IMR-90 (cell line): ENCODE results near the gene TMX1. TPM values are rescaled to one million over a fixed set of nuclear protein-coding genes. Genes with fewer than 3 reads are reported as not detected.

Experiments used
- ATAC-seq: fragments of 200-7000 bp; cut with Tn5 transposase; 2 replicates; pipeline ENCODE4 v1.9.1; 2020; ENCODE audit warnings: low read depth, mild to moderate bottlenecking, moderate library complexity
- BruUV-seq: library from RNA; stranded (reverse); fragments of 400-500 nt; replicated peaks from 2 replicates; lab custom pipeline; 2021; lab: Mats Ljungman, UMichigan
- CTCF ChIA-PET: fragments of 300-600 bp; formaldehyde crosslinking; extraction: SDS; loops from one replicate; lab custom pipeline; 2021; ENCODE audit warnings: antibody characterized with exemption; lab: Yijun Ruan, JAX
- POLR2A ChIA-PET: fragments of 300-600 bp; sonication (Branson Sonifier 250); formaldehyde crosslinking; loops from one replicate; lab custom pipeline; 2022; ENCODE audit warnings: antibody characterized with exemption; ENCODE audit not compliant: unreplicated experiment; lab: Charles Lee
- DNase-seq: peaks from one replicate; pipeline ENCODE4 v3.0.0; 2013
- H2AFZ ChIP-seq: replicated peaks from 2 replicates; pipeline ENCODE3; 2013; ENCODE audit warnings: low read length, mild to moderate bottlenecking; ENCODE audit not compliant: poor library complexity
- H2AK5ac ChIP-seq: 2 replicates; pipeline ENCODE4 v1.6.1; 2013; ENCODE audit warnings: low read depth, low read length, inconsistent platforms
- H2AK9ac ChIP-seq: replicated peaks from 2 replicates; pipeline ENCODE3; 2013; ENCODE audit warnings: mild to moderate bottlenecking, low read depth, low read length, moderate library complexity; ENCODE audit not compliant: poor library complexity
- H2BK120ac ChIP-seq: 2 replicates; pipeline ENCODE4 v1.6.1; 2013; ENCODE audit warnings: low read depth, low read length, inconsistent platforms
- H2BK15ac ChIP-seq: 3 replicates; pipeline ENCODE4 v1.6.1; 2013; ENCODE audit warnings: low read depth, low read length, inconsistent platforms
- H2BK20ac ChIP-seq: 2 replicates; pipeline ENCODE4 v1.6.1; 2013; ENCODE audit warnings: low read depth, mild to moderate bottlenecking, inconsistent platforms, low read length, moderate library complexity
- H2BK5ac ChIP-seq: 2 replicates; pipeline ENCODE4 v1.6.1; 2013; ENCODE audit warnings: mild to moderate bottlenecking, low read depth, low read length, inconsistent platforms; ENCODE audit not compliant: poor library complexity, severe bottlenecking
- H3K14ac ChIP-seq: replicated peaks from 2 replicates; pipeline ENCODE4 v1.6.1; 2013; ENCODE audit warnings: low read depth, low read length, inconsistent platforms
- H3K18ac ChIP-seq: 2 replicates; pipeline ENCODE4 v1.6.1; 2013; ENCODE audit warnings: low read depth, low read length, control low read depth
- H3K23ac ChIP-seq: 2 replicates; pipeline ENCODE4 v1.6.1; 2013; ENCODE audit warnings: low read depth, low read length, inconsistent platforms
- H3K27ac ChIP-seq: 2 replicates; pipeline ENCODE4 v1.5.1; 2013; ENCODE audit warnings: mild to moderate bottlenecking, control low read depth, low read length; ENCODE audit not compliant: insufficient read depth
- H3K27me3 ChIP-seq: 2 replicates; pipeline ENCODE4 v1.6.1; 2013; ENCODE audit warnings: low read length; ENCODE audit not compliant: control insufficient read depth, insufficient read depth
- H3K36me3 ChIP-seq: 2 replicates; pipeline ENCODE4 v1.6.1; 2013; ENCODE audit warnings: low read length, mixed read lengths; ENCODE audit not compliant: control insufficient read depth, insufficient read depth
- H3K4ac ChIP-seq: 2 replicates; pipeline ENCODE4 v1.6.1; 2013; ENCODE audit warnings: low read depth, low read length, inconsistent platforms
- H3K4me1 ChIP-seq: 2 replicates; pipeline ENCODE4 v1.6.1; 2013; ENCODE audit warnings: low read length, mixed read lengths; ENCODE audit not compliant: control insufficient read depth, insufficient read depth
- H3K4me2 ChIP-seq: 2 replicates; pipeline ENCODE4 v1.6.1; 2013; ENCODE audit warnings: low read depth, mild to moderate bottlenecking, control low read depth, low read length, moderate library complexity
- H3K4me3 ChIP-seq: 2 replicates; pipeline ENCODE4 v1.5.1; 2013; ENCODE audit warnings: low read depth, mild to moderate bottlenecking, control low read depth, low read length, moderate library complexity; ENCODE audit not compliant: insufficient read depth
- H3K56ac ChIP-seq: 2 replicates; pipeline ENCODE4 v1.6.1; 2013; ENCODE audit warnings: low read length, inconsistent platforms; ENCODE audit not compliant: insufficient read depth; ENCODE audit errors: extremely low read depth
- H3K79me1 ChIP-seq, 2 experiments: 2 replicates each; pipeline ENCODE4 v1.6.1; 2013; ENCODE audit warnings: low read length in 2 of 2, inconsistent platforms in 1 of 2, low read depth in 1 of 2
- H3K9ac ChIP-seq: 2 replicates; pipeline ENCODE4 v1.6.1; 2013; ENCODE audit warnings: low read depth, low read length, control low read depth
- H3K9me1 ChIP-seq: 2 replicates; pipeline ENCODE4 v1.6.1; 2013; ENCODE audit warnings: low read length, inconsistent platforms; ENCODE audit not compliant: insufficient read depth
- H3K9me3 ChIP-seq: 2 replicates; pipeline ENCODE4 v1.6.1; 2013; ENCODE audit warnings: low read length; ENCODE audit not compliant: control insufficient read depth, insufficient read depth
- H4K20me1 ChIP-seq: 2 replicates; pipeline ENCODE4 v1.6.1; 2013; ENCODE audit warnings: low read length, inconsistent platforms; ENCODE audit not compliant: insufficient read depth
- H4K5ac ChIP-seq: 2 replicates; pipeline ENCODE4 v1.6.1; 2013; ENCODE audit warnings: mild to moderate bottlenecking, low read depth, low read length, control low read depth
- H4K8ac ChIP-seq, 2 experiments: 2 replicates each; pipeline ENCODE4 v1.6.1; 2013; ENCODE audit warnings: low read depth in 2 of 2, low read length in 2 of 2, control low read depth in 1 of 2, inconsistent platforms in 1 of 2
- H4K91ac ChIP-seq: 2 replicates; pipeline ENCODE4 v1.6.1; 2013; ENCODE audit warnings: low read depth, low read length, inconsistent platforms; ENCODE audit not compliant: insufficient read depth
- CEBPB ChIP-seq: IDR thresholded peaks from 2 replicates; pipeline ENCODE4 v1.6.1; 2012; ENCODE audit warnings: low read depth, low read length, improper control_type of control experiment
- ELK1 ChIP-seq: fragments of 150-350 bp; IDR thresholded peaks from 2 replicates; pipeline ENCODE4 v1.6.1; 2016; ENCODE audit warnings: low read depth, mild to moderate bottlenecking, low read length, moderate library complexity, borderline replicate concordance
- FOS ChIP-seq: fragments of 150-350 bp; IDR thresholded peaks from 2 replicates; pipeline ENCODE4 v1.6.1; 2016; ENCODE audit warnings: low read depth, low read length
- NFE2L2 ChIP-seq: fragments of 150-350 bp; IDR thresholded peaks from 2 replicates; pipeline ENCODE4 v1.6.1; 2016; ENCODE audit warnings: low read depth, mild to moderate bottlenecking, low read length
- POLR2A ChIP-seq: IDR thresholded peaks from 2 replicates; pipeline ENCODE4 v1.6.1; 2012; ENCODE audit warnings: mild to moderate bottlenecking, low read depth, low read length
- RAD21 ChIP-seq: IDR thresholded peaks from 2 replicates; pipeline ENCODE4 v1.6.1; 2012; ENCODE audit warnings: low read length, improper control_type of control experiment
- RCOR1 ChIP-seq: IDR thresholded peaks from 2 replicates; pipeline ENCODE4 v1.6.1; 2012; ENCODE audit warnings: mild to moderate bottlenecking, low read length, improper control_type of control experiment; ENCODE audit not compliant: insufficient replicate concordance
- RFX5 ChIP-seq: IDR thresholded peaks from 2 replicates; pipeline ENCODE4 v1.8.0; 2012; ENCODE audit warnings: low read depth, mild to moderate bottlenecking, low read length, moderate library complexity
- dilution Hi-C: fragments of 300-500 bp; cut with HindIII; formaldehyde crosslinking; loops from one replicate; pipeline ENCODE4 v1.14.3; 2018; ENCODE audit warnings: low sequenced_read_pairs; ENCODE audit not compliant: unreplicated experiment
- in situ Hi-C: fragments of 300-500 bp; cut with MboI; formaldehyde crosslinking; loops from 3 replicates; pipeline ENCODE4 v1.14.3; 2019; ENCODE audit warnings: low sequenced_read_pairs, inconsistent platforms, mixed read lengths
- intact Hi-C: fragments of 100-400 bp; cut with micrococcal nuclease; formaldehyde crosslinking; loops from 2 replicates; pipeline ENCODE4 v1.10.0; 2022
- polyA plus RNA-seq, 3 experiments: library from polyadenylated mRNA; depleted of rRNA; stranded (reverse); fragments of >200 nt; gene quantifications; 2 replicates each; pipeline ENCODE4 v1.2.3, GENCODE V29; 2012; ENCODE audit warnings: low replicate concordance in 1 of 3
- total RNA-seq: library from RNA; depleted of rRNA; stranded (reverse); fragments of >200 nt; gene quantifications from 2 replicates; pipeline ENCODE4 v1.2.3, GENCODE V29; 2012
- TF ChIP-seq, protein P1 (sequence below): conservative IDR thresholded peaks from 2 replicates; pipeline ENCODE4 v1.5.1; 2012; ENCODE audit warnings: mild to moderate bottlenecking, low read depth, low read length, improper control_type of control experiment

The TMX1 gene
- total and polyA plus RNA-seq, 2 of the 4 experiments (the other 2 are of a cell fraction), result 15.3 to 24.7 TPM

DNA sequence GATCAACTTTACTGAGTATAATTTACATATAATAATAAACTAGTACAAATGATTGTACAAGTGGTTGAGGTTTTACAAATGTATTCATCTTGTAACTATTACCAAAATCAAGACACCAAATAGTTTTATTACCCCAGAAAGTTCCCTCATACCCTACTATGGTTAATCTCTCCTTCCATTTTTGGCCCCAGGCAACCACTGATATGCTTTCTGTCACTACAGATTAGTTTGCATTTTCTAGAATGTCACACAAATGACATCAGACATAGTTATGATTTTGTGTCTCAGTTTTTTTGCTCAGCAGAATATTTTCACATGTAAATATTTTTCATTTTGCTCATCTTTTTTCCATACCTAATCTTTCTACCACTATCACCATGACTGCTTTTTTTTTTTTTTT lies 49.1 kb downstream of the TMX1 start:
- Histone ChIP-seq H3K9me3 (no peaks in the 10 kb centered on the region), H2BK20ac (no peak overlapping the region), H3K56ac (no peak overlapping the region), H3K9me1 (peaks cover 20% of the 10 kb centered on the region), H3K4me2 (no peak overlapping the region), H3K4me3 (no peak overlapping the region), H3K27me3 (no peaks in the 10 kb centered on the region), H3K14ac (no peak overlapping the region), H3K36me3 (no peaks in the 10 kb centered on the region), H4K8ac (no peak overlapping the region), H3K79me1 (0 out of 4 replicates have a peak, but pooled peaks cover 0 to 3% of the 10 kb centered on the region in 2 experiments), H2AFZ (no peak overlapping the region), H2AK9ac (no peak overlapping the region), H2BK5ac (no peak overlapping the region), H3K4ac (no peak overlapping the region), H4K91ac (no peak overlapping the region), H3K9ac (no peak overlapping the region), H2BK15ac (no peak overlapping the region), H4K20me1 (no peaks in the 10 kb centered on the region), H2BK120ac (no peak overlapping the region), H4K5ac (no peak overlapping the region), H3K18ac (no peak overlapping the region), H3K4me1 (peaks cover 12% of the 10 kb centered on the region), H2AK5ac (no peak overlapping the region), H3K23ac (no peak overlapping the region), H3K27ac (no peak overlapping the region)
- TF ChIP-seq CEBPB, result no peak
- no peak for TF ChIP-seq POLR2A
- TF ChIP-seq ELK1, result no peak
- TF ChIP-seq RCOR1, result no peak
- TF ChIP-seq RAD21, result no peak
- TF ChIP-seq FOS, result no peak
- TF ChIP-seq RFX5, result no peak
- TF ChIP-seq, protein P1, sequence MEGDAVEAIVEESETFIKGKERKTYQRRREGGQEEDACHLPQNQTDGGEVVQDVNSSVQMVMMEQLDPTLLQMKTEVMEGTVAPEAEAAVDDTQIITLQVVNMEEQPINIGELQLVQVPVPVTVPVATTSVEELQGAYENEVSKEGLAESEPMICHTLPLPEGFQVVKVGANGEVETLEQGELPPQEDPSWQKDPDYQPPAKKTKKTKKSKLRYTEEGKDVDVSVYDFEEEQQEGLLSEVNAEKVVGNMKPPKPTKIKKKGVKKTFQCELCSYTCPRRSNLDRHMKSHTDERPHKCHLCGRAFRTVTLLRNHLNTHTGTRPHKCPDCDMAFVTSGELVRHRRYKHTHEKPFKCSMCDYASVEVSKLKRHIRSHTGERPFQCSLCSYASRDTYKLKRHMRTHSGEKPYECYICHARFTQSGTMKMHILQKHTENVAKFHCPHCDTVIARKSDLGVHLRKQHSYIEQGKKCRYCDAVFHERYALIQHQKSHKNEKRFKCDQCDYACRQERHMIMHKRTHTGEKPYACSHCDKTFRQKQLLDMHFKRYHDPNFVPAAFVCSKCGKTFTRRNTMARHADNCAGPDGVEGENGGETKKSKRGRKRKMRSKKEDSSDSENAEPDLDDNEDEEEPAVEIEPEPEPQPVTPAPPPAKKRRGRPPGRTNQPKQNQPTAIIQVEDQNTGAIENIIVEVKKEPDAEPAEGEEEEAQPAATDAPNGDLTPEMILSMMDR, result no peak
- no peak for TF ChIP-seq NFE2L2
- dilution Hi-C loops (no loop called here), in situ Hi-C loops (loop anchor here (10.0 kb wide), 1 partner anchor 486 kb away; no protein-coding TSS in a partner anchor), intact Hi-C loops (loop anchor here (10.0 kb wide), 1 partner anchor 106 kb away; no protein-coding TSS in a partner anchor)
- POLR2A ChIA-PET, result no interaction called here
- ATAC-seq (no peak), DNase-seq (no peak)
- CTCF ChIA-PET, result no interaction called here
- BruUV-seq, result no TSS peak
